Suprapubic skin (tissue), 4 donors: Measurements from ENCODE around the gene TLCD4.

Source experiments
- CTCF ChIP-seq, 2 donors: fragments of 200-600 bp in 1 of 2; fragments of 450-650 bp in 1 of 2; sonication (generic) in 1 of 2; IDR thresholded peaks; one replicate each; pipeline ENCODE4 v1.5.1; 2016 to 2019; ENCODE audit warnings: antibody characterized with exemption in 2 of 2, mild to moderate bottlenecking in 1 of 2, moderate library complexity in 1 of 2
- EP300 ChIP-seq: sonication (generic); formaldehyde crosslinking; IDR thresholded peaks from one replicate; pipeline ENCODE4 v1.6.1; 2017; ENCODE audit warnings: antibody characterized with exemption
- POLR2A ChIP-seq, 2 donors: fragments of 450-650 bp; IDR thresholded peaks; one replicate each; pipeline ENCODE4 v1.6.1; 2017; ENCODE audit warnings: antibody characterized with exemption in 2 of 2, mild to moderate bottlenecking in 2 of 2, moderate library complexity in 2 of 2
- POLR2AphosphoS5 ChIP-seq, 3 donors: sonication (generic); formaldehyde crosslinking; IDR thresholded peaks; one replicate each; pipeline ENCODE4 v1.6.1; 2017; ENCODE audit warnings: antibody characterized with exemption in 3 of 3

- TF ChIP-seq CTCF (IDR thresholded peaks at IDR 0.05) (no peak), POLR2AphosphoS5 (IDR thresholded peaks at IDR 0.05) (no peak), POLR2A (IDR thresholded peaks at IDR 0.05) (no peak), EP300 (no peak)
Measured at GRCh38 chr1:95068956-95069709, 48.0 kb upstream of the TLCD4 start.
